Ureter (tissue), 1 donor: Measurements from ENCODE around the gene ZFYVE28. TPM values are rescaled to one million over a fixed set of nuclear protein-coding genes. Genes with fewer than 3 reads are reported as not detected.

ENCODE experiments used
- DNase-seq: peaks from one replicate; pipeline ENCODE4 v3.0.0-alpha.2; 2020; ENCODE audit warnings: low spot score
- total RNA-seq: library from RNA; stranded (reverse); gene quantifications from one replicate; pipeline ENCODE4 v1.2.4, GENCODE V29; 2023
- donor health status: DM: yes; HTN: yes; CAD: no.

The ZFYVE28 gene
- total RNA-seq, 1 donor from 2014 or later: 19.8 TPM

DNA sequence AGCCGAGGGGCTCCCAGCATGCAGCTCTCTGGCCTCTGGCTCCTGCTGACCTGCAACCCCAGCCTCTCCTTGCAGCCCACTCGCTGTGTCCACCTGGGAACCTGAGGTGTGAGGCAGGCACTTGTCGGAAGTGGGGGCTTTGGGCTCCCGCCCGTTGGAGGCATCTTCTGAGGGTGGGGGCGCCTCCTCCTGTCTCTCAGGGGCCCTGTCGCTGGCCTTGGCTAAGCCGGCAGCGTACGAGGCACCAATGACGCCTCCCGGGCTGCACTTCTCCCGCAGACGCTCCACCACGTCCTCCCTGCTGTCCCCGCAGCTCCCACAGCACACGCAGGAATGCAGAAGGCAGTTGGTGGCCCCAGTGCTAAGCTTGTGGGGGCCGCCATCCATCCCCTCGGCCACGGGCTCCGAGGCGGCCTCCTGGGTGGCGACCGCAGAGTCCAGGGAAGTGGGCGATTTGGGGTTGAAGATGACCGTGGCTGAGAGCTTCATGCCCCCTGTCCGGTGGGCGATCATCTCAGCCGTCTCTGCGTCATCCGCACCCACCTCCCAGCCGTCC, 114.0 kb downstream of the ZFYVE28 start:
- DNase-seq: peak; percentile 41

DNA sequence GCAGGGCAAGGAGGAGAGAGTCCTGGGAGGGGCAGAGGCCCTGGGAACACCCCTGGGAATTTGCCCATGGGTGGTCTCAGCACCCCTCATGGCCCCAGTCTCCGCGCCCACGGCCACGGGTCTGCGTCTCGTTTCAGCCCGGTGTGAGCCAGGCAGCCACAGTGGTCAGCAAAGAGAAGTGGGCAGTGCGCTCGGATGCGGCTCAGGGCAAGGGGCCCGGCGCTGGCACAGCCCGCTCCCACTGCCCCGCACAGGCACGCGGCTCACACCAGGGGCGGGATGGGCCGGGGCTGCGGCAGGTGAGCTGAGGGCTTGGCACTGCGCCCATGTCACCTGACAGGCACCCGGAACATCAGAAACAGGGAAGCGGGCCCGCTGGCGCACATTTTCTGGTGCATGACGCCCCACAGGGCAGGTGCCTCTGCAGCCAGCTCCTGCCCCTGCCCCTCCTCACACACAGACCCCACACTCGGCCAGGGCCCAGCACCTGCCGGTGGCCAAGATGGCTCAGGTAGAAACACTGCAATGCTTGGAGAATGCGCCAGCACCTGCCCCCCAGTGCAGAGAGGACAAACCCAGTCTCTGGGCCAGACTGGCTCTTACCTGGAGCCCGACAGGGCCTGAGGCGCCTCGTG, 114.6 kb downstream of the ZFYVE28 start:
- DNase-seq: no peak

DNA sequence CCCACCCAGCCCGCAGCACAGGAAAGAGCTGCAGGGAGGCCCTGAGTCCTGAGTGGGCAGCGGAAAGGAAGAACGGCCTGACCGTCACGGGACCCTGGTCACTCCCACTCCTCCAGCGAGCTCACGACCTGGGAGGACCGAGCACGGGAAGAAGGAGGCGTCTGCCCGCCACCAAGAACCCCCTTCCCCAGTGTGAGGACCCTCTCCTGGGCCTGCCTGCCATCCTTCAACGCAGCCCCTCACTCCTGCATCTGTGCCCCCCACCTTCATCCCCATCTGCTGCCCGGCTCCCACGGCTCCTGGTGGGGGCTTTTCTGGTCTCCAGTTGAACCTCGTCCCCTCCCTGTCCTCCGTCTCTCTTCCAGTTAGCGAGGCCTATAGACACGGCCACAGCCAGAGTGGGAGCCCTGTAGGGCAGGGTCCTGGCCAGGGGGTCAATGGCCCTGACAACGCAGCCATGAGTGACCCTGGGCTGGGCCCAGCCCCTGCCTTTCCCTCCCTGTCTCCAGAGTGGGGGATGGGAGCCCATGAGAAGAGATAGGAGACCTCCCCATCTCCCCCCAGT, 115.2 kb downstream of the ZFYVE28 start:
- DNase-seq: no peak

DNA sequence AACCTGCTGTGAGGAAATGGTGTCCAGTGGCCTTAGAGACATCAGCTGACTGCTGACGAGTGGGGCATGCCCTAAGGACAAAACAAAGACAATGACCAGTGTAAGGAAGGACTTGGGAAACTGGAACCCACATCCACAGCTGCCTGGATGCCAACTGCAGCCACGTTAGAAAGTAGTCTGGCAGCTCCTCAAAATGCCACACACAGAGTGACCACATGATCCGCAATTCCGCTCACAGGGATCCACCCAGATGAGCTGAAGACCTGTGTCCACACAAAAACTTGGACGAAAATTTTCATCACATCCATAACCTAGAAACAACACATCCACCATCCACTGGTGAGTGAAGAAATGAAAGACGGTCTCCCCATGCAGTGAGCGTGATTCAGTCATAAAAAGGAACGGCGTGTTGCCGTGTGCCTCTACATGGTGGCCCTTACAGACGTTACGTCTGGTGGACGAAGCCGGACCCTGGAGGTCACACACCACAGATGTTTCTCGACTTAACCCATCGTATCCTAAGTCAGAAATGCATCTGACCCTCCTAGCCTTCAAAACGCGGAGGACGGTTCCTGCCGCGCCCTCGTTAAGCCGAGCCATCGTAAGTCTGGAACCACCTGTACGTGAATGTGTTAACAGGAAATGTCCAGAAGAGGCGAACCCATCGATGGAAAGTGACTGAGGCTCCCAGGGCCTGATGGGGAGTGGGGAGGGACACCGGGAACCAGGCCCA, 115.9 kb downstream of the ZFYVE28 start:
- no peak for DNase-seq

DNA sequence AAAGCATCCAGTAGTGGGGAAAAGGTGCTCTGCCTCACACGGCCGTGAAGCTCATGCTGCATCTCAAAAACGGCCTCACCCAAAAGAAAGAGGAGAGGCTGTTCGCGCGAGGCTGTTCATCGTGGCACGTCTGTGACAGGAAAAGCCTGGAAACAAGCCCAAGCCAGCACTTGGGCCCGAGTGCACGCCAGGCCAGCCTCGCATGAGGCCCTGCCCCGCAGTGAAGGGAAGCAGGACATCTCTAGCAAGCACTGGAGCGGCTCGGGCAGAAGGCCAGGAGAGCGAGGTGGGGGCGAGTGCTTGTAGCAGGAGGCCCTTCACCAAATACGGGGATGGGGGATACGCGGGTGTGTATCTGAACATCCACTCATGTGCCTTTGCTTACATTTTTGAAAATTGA, 116.6 kb downstream of the ZFYVE28 start:
- no peak for DNase-seq

DNA sequence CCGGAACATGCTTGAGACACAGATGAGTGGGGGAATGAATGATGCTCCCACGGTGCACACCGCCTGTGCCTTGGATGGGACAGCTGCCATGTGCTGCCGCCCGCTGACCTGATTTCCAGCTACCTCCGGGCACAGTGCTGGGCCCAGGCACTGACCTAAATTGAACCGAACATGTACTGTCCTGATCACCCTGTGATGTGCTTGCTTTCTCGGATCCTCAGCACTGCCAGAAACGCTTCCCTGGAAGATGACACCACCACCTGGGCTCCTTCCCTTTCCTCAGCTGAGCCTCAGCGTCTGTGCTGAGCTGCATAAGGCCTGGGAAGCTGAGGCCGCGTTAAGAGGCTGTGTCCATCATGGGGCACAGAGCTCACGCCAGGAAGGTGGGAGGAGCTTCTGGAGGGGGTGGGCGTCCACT, 117.2 kb downstream of the ZFYVE28 start:
- DNase-seq: no peak

DNA sequence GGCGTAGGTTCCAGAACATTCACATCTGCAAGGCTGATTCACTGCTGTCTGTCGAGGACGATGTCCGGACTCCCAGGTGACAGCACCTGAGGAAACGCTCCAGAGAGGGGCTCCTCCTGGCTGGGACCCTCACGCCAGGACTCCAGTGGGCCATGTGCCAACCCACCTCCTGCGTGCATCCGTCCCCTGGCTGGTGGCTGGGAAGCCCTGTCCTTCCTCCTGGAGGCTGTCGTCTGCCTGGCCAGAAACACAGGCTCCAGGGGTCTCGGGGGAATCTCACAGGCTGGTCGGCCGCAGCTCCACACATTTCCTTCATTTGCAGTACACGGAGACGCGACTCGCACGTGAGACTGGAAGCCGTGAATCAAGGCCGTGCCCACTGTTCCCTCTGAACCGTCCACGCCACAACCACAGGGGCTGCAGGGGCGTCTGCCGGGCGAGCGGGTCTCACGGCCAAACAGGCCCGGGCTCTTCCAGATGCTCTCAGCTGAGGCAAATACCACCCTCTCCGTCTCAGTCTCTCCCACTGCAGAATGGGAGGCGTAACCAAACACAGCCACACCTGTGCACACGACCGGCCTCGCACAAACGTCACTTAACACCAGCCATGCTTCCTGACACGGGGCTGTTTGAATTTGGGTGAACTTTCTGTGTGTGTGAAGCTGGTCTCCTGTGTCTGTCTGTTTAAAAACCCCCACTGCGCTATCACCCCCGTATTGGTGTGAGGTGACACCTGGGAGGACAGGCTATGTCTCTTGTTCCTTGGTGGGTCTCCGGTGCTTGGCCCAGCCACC, 117.8 kb downstream of the ZFYVE28 start:
- DNase-seq: no peak

DNA sequence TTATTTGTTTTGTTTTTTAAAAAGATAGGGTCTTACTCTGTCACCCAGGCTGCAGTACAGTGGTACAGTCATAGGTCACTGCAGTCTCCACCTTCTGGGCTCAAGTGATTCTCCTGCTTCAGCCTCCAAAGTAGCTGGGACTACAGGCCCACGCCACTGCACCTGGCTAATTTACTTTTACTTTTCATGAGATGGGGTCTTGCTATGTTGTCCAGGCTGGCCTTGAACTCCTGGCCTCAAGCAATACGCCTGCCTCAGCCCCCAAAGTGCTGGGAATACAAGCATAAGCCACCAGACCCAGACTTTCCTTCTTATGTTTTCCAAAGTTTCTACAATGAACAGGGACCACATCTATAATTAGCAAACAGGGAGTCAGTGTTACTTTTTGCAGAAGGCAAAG, 118.7 kb downstream of the ZFYVE28 start:
- peak; percentile 15 for DNase-seq

DNA sequence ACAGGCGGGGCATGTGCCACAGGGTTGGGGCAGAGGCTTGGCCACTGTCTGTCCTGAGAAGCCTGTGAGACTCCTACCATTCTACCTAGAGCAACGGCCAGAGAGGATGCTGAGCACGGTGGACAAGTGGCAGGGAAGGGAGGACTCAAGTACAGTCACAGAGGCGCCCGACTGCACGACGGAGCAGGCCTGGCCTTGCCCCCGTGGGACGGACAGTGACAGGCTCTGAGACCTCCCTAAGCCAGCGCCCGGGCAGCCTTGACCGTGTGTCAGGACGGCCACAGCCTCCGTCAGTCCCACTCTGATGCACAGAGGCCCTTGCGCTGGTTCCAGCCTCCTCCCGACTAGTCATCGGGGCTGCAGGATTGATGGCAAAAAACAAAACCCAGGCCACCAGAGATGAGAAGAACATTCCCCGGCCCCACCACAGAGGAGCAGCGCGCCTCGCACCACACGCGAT, 119.9 kb downstream of the ZFYVE28 start:
- DNase-seq: peak; percentile 31

DNA sequence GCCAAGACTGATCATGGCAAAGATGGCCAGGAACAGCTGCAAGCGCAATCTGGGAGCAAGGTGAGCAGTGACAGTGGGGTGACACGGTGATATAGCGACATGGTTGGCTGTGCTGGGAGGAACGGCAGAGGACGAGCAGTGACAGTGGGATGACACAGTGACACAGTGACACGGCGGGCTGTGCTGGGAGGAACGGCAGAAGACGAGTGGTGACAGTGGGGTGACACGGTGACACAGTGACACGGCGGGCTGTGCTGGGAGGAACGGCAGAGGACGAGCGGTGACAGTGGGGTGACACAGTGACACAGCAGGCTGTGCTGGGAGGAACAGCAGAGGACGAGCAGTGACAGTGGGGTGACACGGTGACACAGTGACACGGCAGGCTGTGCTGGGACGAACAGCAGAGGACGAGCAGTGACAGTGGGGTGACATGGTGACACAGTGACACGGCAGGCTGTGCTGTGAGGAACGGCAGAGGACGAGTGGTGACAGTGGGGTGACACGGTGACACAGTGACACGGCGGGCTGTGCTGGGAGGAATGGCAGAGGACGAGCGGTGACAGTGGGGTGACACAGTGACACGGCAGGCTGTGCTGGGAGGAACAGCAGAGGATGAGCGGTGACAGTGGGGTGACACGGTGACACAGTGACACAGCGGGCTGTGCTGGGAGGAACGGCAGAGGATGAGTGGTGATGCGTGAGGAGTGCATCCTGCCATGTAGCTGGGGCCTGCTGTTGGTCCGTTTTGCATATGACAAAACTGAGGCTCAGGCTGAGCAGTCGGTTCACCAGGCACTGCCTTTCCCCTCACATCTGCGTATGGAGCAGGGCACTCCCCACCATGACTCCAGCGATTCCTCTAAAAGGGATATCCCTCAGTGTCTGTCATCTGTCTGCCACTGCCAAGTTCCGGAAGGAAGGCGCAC, 120.6 kb downstream of the ZFYVE28 start:
- DNase-seq: peak; percentile 14

DNA sequence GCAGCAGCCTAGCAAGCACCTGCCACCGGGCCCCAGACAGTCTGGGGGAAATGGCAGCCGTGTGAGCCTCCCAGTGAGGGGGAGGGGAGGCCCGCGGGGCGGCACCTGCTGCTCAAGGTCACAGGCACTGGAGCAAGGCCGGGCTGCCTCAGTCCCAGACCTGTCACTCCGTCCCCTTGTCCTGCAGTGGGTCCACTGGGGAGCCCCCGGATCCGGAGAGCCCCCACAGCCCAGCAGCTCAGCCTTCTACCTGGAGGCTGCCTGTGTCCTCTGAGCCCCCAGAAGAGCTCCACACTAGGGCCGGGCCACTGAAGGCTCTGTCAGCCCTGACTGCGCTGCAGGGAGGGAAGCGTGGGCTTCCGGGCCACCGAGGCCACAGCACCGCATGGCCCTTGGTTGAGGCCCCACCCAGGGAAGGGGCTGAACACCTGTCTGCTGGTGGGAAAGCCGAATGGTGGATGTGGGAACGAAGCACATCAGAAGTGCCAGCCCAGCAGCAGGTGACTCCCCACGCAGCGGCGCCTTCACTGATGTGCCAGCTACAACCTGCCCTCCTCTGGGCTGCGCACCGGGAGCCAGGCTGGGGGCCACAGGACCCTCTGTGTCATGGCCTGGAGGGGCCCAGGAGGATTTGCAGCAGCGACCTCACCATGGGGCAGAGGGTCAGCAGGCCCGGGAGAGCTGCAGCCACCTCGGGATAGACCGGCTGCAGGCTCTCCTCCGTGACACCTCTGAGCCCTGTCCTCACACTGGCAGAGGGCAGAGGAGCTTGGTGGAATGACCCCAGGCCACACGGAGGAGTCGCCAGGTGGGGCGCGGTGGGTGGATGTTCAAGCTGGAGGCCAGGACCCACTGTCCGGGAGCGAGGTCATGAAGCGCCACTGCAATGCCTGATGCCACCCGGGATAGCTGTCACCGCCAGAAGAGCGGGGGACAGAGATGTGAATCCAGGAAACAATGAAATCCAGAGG, 121.5 kb downstream of the ZFYVE28 start:
- peak; percentile 36 for DNase-seq

DNA sequence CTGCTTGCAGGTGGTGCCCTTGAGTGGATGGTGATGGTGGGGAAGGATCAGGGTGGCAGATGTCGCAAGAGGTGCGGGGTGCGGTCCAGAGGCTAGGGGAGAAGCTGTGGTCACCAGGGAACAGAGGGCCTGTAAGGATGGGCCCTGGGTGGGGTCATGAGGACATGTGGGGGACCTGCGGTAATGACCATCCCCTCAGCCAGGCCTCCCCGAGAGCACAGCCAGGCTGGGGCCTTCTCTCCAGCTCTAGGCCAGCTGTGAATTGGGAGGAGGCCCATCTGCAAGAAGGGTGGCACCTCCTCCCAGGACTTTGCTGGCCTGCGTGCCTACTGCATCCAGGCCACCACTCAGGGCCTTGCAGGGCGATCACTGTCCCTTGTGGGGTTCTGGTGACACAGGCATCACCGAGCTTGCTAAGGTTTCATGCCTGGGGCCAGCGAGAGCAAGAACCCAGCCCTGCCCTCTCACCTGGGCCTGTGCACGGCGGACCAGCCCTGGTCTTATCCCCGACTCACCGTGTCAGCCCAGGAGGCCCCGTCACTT, 122.5 kb downstream of the ZFYVE28 start:
- peak; percentile 34 for DNase-seq

DNA sequence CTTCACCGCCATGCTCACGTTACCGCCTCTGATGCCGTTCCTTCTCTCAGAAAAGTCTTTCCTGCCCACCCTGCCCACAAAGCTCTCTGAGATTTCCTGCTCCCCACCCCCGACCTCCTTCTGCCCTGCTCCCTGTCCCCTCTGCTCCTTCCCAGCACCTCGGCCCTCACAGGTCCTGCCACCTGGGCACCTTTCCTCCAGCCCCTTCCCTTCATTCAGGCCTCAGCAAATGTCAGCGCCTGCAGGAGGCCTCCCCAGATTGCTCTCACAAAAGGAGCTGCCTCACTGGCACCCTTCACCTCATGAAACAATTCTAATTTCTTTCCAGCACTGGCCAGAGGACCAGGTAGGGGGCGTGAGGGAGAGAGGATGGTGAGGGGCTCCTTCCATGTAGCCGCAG, 122.9 kb downstream of the ZFYVE28 start:
- DNase-seq: peak; percentile 37

DNA sequence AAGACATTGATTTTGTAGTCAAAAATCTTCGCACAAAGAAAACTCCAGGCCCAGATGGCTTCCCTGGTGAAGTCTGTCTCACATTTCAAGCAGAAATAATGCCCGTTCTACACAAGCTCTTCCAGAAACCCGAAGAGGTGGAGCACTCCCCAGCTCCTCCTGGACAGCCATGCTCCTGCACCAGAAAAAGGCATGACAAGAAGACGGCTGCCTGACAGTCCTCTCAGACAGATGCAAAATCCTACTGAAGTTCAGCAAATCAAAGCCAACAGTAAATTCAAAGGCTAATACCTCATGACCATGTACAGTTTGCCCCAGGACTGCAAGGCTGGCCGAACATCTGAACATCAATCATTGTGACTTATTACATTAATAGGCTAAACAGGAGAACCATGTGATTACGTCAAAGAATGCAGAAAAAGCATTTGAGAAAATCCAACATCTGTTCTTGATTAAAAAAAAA, 125.8 kb downstream of the ZFYVE28 start:
- no peak for DNase-seq

DNA sequence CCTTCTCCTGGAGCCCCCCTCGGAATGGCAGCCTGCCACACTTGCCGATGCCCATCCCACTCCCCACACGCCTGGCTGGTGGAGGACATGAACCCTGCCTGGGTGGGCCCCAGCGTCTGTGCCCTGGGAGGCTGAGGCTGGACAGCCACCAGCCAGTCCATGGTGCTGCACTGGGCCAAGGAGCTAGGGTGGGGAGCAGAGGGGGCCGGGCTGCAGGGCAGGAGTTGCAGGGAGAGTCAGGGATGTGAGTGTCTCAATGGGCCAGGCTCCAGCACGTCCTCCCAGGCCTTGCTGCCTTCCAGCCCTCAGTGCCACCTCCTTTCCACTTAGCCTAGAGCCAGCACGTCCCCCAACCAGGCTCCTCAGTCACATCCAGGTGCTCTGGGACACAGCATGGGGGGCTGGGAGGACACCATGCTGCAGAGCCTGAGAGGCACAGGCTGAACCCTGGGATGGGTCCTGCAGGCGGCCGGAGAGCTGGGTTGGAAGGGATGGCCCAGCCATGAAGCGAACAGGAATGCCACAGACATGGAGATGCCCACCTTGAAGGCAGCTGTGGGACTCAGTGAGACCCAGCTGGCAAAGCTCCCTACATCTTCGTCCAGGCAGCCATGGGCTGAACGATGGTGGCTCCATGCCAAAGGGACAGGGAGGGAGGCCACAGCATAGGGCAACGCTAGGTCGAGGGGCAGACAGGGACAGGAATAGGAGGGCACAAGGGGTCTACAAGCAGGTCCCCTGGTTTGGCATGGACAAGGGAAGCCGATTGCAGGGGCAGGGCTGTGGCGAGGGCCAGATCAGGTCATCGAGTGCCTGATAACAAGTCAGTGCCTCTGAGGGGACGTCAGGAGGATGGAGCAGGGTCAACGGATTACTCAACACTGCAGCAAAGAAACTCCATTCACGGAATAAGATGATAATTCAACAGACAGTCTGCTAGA, 126.5 kb downstream of the ZFYVE28 start:
- DNase-seq: no peak

DNA sequence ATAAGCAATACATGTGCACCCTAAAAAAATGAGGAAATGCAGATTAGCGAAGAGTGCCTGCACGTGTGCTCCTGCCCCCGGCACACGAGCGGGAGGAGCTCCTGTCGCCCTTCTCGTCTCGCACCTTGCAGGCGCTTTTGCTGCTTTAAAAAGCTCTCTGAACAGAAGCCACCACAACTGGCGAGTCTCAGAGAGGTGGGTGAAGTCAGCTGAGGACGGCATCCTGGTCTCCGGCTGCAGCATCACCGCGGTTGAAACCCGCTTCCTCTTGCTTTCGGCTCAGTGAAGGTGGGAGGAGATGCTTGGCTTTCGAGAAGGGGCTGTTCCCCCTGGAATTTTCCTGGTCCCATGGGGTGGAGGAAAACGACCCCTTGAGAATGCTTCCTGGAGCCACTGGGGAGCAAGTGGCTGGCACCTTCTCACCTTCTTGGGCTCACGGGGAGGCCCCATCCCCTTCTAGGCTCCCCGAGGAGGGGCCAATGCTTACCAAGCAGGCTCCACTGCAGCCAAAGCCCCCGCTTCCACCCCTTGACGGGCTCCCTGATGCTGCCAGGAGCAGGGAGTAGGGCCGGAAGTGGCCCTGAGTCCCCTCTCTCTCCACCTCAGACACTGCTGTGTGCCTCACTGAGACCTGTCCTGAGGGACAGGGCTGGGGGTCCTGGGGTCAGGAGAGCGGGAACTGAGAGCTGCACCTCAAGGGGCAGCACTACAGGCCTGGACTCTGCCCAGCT, 127.3 kb downstream of the ZFYVE28 start:
- DNase-seq: peak; percentile 47

DNA sequence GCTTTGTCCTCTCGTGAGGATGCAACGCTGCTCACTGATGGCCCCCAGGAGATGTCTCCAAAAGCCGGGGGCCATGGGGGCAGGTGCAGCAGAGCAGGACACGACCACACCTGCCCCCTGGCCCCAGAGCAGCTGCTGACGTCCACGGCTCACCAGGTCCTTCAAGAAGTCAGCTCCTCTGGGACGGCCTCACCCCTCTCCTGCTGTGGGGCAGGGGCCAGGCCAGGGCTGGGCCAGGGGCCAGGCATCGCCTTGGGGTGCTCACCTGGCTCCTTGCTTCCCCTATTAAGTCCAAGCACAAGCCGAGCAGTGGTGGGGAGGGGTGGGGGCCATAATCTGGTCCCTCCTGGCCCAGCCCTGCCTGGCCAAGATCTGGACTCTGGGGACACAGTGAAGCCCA, 128.0 kb downstream of the ZFYVE28 start:
- DNase-seq: no peak
